Measurements from ENCODE around the gene LRRC3B. TPM values are rescaled to one million over a fixed set of nuclear protein-coding genes. Genes with fewer than 3 reads are reported as not detected.

Gene LRRC3B
- total and polyA plus RNA-seq, 2 donors (not counting 3 experiments of a cell fraction or from before 2014, with no cell fraction given), result not detected

DNA sequence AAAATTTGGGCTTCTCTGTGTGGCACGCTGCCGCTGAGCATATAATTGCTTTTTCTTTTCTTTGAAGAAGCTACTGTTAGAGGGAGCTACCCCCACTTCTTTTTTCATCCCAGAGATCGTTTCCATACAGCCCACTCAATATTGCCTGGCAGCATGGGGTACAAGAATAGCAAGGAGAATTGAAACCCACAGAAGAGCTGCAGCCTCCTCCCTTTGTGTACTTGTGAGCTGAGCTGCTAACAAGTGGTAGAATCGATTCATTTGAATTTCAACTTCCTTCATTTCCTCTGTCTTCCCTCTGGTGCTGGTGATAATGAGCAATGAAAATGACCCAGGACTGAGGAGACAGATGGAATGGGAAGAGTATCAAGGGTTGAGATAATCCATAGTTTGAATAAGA is 64.9 kb downstream of the LRRC3B start:
- H3K79me2 ChIP-seq (ENCODE audit: control insufficient read depth, insufficient read depth, low read length), result no peaks in the 10 kb centered on the region

DNA sequence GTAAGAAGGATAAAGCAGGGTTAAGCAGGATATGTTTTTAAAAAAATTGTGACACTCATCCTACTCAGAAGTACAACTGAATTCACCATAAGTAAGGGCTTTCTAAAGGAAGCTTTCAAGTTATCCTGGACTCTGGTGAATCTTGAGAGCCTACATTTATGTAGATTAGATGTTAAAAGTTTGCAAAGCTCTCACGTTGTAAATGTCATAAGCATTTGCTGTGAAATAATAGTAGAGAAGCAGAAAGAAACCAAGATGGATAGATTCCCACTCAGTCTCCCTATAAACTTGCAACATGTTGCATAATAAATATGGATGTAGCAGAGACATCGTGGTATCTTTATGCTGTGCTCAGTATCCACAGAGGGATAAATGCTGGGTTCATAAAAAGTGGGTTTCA is 77.0 kb downstream of the LRRC3B start:
- DNase-seq (ENCODE audit: low read depth, low spot score) (no peak), FAIRE-seq (no peak)
- Histone ChIP-seq H3K9me1 (replicated peaks; ENCODE audit: control insufficient read depth, extremely low read depth, insufficient read depth, low read length) (no peaks in the 10 kb centered on the region), H3K79me2 (ENCODE audit: control insufficient read depth, insufficient read depth, low read length) (no peaks in the 10 kb centered on the region), H3K9me3 (replicated peaks; ENCODE audit: control insufficient read depth, insufficient read depth, low read length) (peaks cover 4% of the 10 kb centered on the region), H2AFZ (ENCODE audit: low read depth, low read length) (no peak overlapping the region), H3K9ac (replicated peaks; ENCODE audit: extremely low read depth, insufficient read depth, low read length) (no peak overlapping the region), H3K27ac (ENCODE audit: insufficient read depth, low read depth, low read length) (no peak overlapping the region), H3K4me2 (ENCODE audit: insufficient read depth, low read length) (no peak overlapping the region), H3K36me3 (ENCODE audit: control insufficient read depth in 2 of 2, extremely low read depth in 1 of 2, insufficient read depth in 2 of 2, low read length in 2 of 2) (no peaks in the 10 kb centered on the region), H3K4me1 (ENCODE audit: control insufficient read depth, extremely low read depth, insufficient read depth, low read length) (no peaks in the 10 kb centered on the region), H4K20me1 (replicated peaks; ENCODE audit: control insufficient read depth, extremely low read depth, insufficient read depth, low read length) (no peaks in the 10 kb centered on the region), H3K4me3 (replicated peaks in 1 of 3; ENCODE audit: insufficient read depth in 1 of 3, low read depth in 1 of 3, low read length in 3 of 3) (no peak overlapping the region), H3K27me3 (ENCODE audit: control insufficient read depth in 2 of 2, insufficient read depth in 2 of 2, low read length in 2 of 2) (no peaks in the 10 kb centered on the region)
- no TSS peak for BruUV-seq (replicated peaks)
- TF ChIP-seq JUN (IDR thresholded peaks at IDR 0.05; ENCODE audit: borderline replicate concordance, insufficient read depth, insufficient read length, low read depth) (no peak), CTCF (IDR thresholded peaks at IDR 0.05; ENCODE audit: extremely low read depth in 1 of 2, insufficient read depth in 1 of 2, low read depth in 1 of 2, low read length in 2 of 2) (no peak), POLR2AphosphoS5 (IDR thresholded peaks at IDR 0.05; ENCODE audit: insufficient read depth, low read depth, low read length) (no peak), EZH2 (IDR thresholded peaks at IDR 0.05; ENCODE audit: borderline replicate concordance, low read depth, low read length, severe bottlenecking) (no peak), FOS (IDR thresholded peaks at IDR 0.05; ENCODE audit: borderline replicate concordance, insufficient read depth, low read length) (no peak), GATA2 (IDR thresholded peaks at IDR 0.05; ENCODE audit: insufficient read depth, insufficient read length, low read depth, low read length) (no peak), MYC (IDR thresholded peaks at IDR 0.05; ENCODE audit: low read depth, low read length) (no peak), POLR2A (IDR thresholded peaks at IDR 0.05; ENCODE audit: low read depth, low read length) (no peak)
- TF ChIP-seq, protein P1, sequence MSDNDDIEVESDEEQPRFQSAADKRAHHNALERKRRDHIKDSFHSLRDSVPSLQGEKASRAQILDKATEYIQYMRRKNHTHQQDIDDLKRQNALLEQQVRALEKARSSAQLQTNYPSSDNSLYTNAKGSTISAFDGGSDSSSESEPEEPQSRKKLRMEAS (IDR thresholded peaks at IDR 0.05; ENCODE audit: insufficient read depth, insufficient read length), result no peak
- CTCF ChIA-PET, result no interaction called here
- intact Hi-C loops (cut with micrococcal nuclease) (no loop called here), dilution Hi-C loops (cut with MboI; ENCODE audit: extremely low pct_ligation_motif_present, low sequenced_read_pairs) (no loop called here)
- POLR2A ChIA-PET, result no interaction called here

More for the DNA sequence above, 64.9 kb downstream of the LRRC3B start:
- Histone ChIP-seq H3K27ac (ENCODE audit: insufficient read depth, low read depth, low read length) (no peak overlapping the region), H3K9me3 (replicated peaks; ENCODE audit: control insufficient read depth, insufficient read depth, low read length) (peaks cover 6% of the 10 kb centered on the region), H3K9me1 (replicated peaks; ENCODE audit: control insufficient read depth, extremely low read depth, insufficient read depth, low read length) (no peaks in the 10 kb centered on the region), H3K9ac (replicated peaks; ENCODE audit: extremely low read depth, insufficient read depth, low read length) (no peak overlapping the region), H3K4me2 (ENCODE audit: insufficient read depth, low read length) (no peak overlapping the region), H2AFZ (ENCODE audit: low read depth, low read length) (no peak overlapping the region), H3K4me1 (ENCODE audit: control insufficient read depth, extremely low read depth, insufficient read depth, low read length) (no peaks in the 10 kb centered on the region), H3K27me3 (ENCODE audit: control insufficient read depth in 2 of 2, insufficient read depth in 2 of 2, low read length in 2 of 2) (no peaks in the 10 kb centered on the region), H3K36me3 (ENCODE audit: control insufficient read depth in 2 of 2, extremely low read depth in 1 of 2, insufficient read depth in 2 of 2, low read length in 2 of 2) (no peaks in the 10 kb centered on the region), H4K20me1 (replicated peaks; ENCODE audit: control insufficient read depth, extremely low read depth, insufficient read depth, low read length) (no peaks in the 10 kb centered on the region), H3K4me3 (replicated peaks in 1 of 3; ENCODE audit: insufficient read depth in 1 of 3, low read depth in 1 of 3, low read length in 3 of 3) (no peak overlapping the region)
- dilution Hi-C loops (cut with MboI; ENCODE audit: extremely low pct_ligation_motif_present, low sequenced_read_pairs), result no loop called here
- ChIA-PET CTCF (interaction anchor here (1.6 kb wide), 1 partner anchor 17 kb away, joined by 3 read pairs; no protein-coding TSS in a partner anchor), POLR2A (no interaction called here)
- DNase-seq (ENCODE audit: low read depth, low spot score) (no peak), FAIRE-seq (no peak)
- TF ChIP-seq POLR2AphosphoS5 (IDR thresholded peaks at IDR 0.05; ENCODE audit: insufficient read depth, low read depth, low read length) (no peak), FOS (IDR thresholded peaks at IDR 0.05; ENCODE audit: borderline replicate concordance, insufficient read depth, low read length) (no peak)
- BruUV-seq (replicated peaks), result no TSS peak
- intact Hi-C loops (cut with micrococcal nuclease), result no loop called here

Measured in endothelial cell of umbilical vein (primary cell).